ENCODE data around the gene KCNAB2.

Gene KCNAB2

DNA sequence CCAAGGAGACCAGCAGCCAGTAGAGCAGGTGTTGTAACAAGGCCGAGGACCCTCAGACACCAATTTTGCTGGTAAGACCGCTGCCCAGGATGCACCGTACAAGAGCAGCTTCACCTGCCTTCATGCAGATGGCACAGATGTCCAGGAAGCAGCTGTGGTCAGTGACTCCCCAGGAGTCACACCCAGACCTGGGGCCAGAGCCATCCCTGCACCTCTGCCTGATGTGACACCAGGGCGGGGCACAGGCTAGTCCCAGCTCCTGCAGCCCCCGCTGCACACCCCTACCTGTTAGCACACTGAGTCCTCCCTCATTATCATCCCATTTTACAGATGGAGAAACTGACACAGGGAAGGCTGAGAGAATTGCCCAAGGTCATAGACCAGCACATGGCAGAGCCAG lies 16.3 kb upstream of the KCNAB2 start:
- no peak for DNase-seq (ENCODE audit: insufficient read length, low spot score)
- FAIRE-seq: no peak

DNA sequence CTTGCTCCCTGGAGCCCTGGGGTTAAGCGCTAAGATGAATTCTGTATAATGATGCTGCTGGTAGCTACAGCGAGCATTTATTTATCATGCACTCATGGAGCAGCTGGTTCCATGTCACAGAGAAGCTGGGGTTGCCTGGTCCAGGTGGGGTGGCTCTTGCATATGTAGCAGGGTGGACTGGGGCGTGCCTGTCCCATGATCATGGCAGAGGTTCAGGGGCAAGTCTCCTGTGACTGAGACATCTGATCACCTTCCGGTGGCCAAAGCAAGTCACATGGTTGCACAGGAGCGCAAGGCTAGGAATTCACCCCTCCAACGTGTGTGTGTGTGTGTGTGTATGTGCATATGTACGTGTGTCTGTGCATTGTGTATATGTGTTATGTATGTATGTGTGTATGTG lies 15.6 kb upstream of the KCNAB2 start:
- no peak for FAIRE-seq
- no peak for DNase-seq (ENCODE audit: insufficient read length, low spot score)

DNA sequence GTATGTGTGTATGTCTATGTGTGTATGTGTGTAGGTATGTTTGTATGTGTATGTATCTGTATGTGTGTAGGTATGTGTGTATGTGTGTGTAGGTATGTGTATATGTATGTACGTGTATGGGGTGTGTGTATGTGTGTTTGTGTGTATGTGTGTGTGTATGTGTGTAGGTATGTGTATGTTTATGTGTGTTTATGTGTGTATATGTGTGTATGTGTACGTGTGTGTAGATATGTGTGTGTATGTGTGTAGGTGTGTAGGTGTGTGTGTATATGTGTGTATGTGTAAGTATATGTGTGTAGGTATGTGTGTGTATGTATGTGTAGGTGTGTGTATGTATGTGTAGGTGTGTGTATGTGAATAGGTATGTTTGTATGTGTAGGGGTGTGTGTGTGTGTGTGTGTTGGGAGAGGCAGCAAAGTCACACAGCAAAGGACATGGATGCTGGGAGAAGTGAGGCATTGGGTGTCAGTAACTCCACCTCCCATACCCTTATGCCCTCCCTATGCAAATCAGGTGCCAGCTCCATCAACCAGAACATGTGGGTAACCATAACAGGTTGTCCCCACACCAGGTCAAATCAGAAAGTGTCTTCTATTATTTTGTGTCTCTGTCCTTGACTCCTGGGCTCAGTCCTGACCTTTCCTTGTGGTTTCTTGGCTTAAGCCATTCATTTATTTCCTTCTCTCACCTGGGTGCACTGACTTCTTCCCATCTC lies 15.0 kb upstream of the KCNAB2 start:
- FAIRE-seq (no peak), DNase-seq (ENCODE audit: insufficient read length, low spot score) (no peak)

DNA sequence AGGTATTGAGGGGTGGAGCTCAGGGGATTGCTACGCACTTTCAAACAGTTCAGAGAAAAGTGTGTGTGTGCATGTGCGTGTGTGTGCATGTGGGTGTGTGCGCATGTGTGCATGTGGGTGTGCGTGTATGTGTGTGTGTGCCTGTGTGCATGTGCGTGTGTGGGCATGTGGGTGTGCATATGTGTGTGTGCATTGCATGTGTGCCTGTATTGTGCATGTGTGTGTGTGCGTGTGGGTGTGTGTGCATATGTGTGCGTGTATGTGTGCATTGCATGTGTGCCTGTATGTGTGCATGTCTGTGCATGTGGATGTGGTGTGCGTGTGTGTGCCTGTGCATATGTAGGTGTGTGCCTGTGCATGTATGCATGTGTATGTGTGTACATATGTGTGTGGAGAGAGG lies 12.6 kb upstream of the KCNAB2 start:
- DNase-seq (ENCODE audit: insufficient read length, low spot score) (no peak), FAIRE-seq (no peak)

DNA sequence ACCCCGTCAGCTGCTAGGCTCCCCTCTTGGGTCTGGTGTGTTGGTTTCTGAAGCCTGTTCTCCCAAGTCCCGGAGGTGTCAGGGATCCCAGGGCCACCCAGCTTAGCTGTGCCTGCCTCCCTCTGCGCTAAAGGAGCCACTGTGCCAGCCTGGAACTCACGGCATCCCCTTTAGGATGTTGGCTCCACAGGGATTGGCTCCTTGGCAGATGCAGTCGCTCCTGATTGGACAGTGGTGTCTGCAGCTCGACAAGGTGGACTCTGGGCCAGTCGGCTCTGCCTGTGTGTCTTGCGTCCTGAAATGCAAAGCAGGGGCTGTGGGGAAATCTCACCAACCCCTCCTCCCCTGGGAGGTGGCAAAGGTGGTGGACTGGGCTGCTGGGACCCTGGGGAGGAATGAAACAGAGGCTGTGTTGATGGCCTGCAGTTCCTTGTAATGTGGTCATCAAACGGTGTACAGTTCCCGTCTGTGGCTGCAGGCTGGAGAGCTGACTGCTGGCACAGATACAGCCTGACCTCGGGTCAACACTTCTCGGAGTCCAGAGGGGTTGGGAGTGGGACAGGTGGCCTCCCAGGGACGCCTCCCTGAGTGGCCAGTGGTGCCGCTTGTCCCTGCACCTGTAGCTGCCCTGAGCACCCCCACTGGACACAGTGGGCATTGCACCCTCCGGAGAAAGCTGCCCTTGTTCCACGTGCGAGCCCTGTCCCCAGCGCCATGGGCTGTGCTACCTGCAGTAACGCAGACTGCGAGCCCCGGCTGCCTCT lies 11.5 kb upstream of the KCNAB2 start:
- FAIRE-seq: no peak
- no peak for DNase-seq (ENCODE audit: insufficient read length, low spot score)

DNA sequence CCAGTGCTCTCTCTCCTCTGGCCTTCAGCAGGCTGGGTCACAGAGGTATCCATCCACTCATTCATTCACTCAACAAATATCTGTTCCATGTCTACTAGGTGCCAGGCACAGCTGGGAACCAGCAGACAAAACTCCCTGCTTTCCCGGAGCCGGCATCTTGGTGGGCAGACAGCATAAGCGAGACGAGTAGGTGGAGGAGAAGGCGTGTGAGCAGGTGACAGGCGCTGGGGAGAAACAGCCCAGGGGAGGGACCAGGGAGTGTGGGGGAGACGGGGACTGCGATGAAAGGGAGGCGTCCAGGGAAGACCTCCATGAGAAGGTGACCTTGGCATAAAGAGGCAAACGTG lies 11.0 kb upstream of the KCNAB2 start:
- FAIRE-seq: no peak
- no peak for DNase-seq (ENCODE audit: insufficient read length, low spot score)

DNA sequence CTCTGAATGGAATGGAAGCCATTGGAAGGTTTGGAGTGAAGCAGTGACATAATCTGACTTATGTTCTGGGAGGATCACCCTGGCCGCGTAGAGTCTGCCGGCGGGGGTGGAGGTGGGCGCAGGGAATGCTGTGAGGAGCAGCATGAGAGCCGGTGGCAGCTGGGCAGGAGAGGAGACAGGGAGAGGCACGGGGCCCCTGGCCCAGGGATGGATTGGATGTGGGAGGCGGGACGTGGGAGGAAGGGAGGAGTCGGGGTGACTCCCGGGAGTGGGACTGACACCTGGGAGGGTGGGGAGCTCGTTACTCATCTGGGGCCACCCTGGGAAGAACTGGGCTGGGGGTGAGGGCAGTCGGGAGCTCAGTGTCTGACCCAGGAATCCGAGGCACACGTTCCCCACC lies 10.4 kb upstream of the KCNAB2 start:
- DNase-seq (ENCODE audit: insufficient read length, low spot score) (no peak), FAIRE-seq (no peak)

DNA sequence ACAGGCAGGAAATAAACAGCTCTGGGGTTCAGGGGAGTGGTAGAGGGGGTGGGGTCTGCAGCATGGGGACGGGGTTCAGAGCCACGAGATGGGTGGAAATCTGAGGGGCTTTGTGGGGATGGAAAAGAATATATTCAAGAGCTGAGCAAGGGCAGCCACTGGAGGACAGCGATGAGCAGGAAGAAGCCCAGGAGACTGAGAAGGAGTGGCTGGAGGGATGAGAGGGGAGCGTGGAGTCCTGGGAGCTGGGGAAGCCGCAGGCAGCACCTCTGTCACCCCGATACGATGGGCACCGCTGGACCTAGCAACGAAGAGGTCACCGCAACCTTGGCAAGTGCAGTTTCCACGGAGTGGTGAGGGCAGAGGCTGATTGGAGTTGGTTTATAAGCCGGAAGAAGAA lies 10.0 kb upstream of the KCNAB2 start:
- no peak for FAIRE-seq
- no peak for DNase-seq (ENCODE audit: insufficient read length, low spot score)

DNA sequence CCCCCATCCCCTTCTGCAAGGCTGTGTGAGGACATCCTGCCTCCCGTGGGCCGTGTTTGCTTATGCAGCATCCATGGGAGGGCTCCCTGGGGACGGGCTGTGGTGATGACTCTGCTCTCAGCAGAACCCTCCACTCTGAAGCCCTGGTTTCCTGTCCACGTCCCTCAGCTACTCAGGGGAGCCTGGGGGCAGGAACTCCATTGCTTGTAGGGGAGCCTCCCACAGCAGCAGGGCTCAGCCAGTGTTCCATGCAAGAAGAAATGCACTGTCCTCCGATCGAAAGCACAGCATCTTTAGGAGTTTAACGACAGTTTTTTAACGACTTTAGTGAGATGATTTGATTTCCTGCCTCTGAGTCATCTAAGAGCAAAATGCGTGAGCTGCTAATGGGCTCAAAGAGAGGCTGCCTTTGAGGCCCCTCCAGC lies 8.3 kb upstream of the KCNAB2 start:
- FAIRE-seq: peak; percentile 64

DNA sequence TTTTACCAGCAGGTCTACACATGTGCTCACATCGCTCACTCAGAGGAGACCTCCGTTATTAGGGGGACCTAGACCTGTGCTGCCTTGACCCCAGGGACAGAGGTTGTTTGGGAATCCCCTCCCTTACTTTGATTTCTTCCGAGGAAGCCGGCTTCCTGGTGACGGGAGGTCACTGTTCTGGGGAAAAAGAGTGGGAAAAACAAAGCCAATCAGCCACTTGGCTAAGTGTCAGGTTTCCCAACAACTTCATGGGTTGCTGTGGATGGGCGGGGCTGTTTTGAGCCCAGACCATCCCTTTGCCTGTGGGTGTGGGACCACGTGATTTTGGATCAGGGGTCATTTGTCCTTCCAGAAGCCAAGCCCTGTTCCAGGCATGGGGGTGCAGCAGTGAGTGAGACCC lies 7.1 kb upstream of the KCNAB2 start:
- no peak for FAIRE-seq
- DNase-seq (ENCODE audit: insufficient read length, low spot score): no peak

More for the DNA sequence above, 8.3 kb upstream of the KCNAB2 start:
- peak; percentile 69 for DNase-seq (ENCODE audit: insufficient read length, low spot score)

DNA sequence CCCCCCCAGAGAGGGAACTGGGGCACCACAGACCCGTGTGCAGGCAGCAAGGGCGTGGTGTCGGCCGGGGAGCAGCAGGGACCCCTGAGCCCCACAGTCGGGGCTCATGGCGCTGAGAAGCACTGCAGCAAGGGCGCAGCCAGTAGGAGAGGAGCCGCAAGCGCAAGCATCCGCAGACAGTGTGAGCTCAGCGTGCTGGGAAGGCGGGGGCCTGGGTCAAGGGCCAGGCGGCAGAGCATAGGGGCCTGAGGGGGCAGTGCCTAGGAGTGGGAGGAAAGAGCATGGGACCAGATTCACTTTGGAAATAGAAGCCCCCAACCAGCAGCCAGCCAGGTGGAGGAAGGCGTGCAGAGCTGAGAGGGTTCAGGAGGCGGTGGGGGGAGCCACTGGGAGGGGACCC lies 6.7 kb upstream of the KCNAB2 start:
- DNase-seq (ENCODE audit: insufficient read length, low spot score) (no peak), FAIRE-seq (no peak)

DNA sequence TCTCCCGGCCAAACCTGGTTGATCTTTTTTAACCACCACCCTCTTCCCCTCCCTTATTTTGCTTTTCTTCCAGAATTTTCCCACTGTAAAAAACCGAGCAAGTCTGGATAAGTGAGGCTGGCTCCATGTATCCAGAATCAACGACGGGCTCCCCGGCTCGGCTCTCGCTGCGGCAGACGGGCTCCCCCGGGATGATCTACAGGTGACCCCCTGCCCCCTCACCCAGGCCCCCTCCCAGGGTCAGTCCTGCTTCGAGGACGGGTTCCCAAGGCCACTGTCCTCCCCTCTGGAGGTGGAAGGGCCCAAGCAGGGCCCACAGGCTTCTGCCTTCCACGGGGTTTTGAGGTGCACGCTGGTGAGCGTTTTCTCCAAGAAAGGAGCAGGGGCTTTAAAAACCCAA lies 5.2 kb upstream of the KCNAB2 start:
- DNase-seq (ENCODE audit: insufficient read length, low spot score): no peak

DNA sequence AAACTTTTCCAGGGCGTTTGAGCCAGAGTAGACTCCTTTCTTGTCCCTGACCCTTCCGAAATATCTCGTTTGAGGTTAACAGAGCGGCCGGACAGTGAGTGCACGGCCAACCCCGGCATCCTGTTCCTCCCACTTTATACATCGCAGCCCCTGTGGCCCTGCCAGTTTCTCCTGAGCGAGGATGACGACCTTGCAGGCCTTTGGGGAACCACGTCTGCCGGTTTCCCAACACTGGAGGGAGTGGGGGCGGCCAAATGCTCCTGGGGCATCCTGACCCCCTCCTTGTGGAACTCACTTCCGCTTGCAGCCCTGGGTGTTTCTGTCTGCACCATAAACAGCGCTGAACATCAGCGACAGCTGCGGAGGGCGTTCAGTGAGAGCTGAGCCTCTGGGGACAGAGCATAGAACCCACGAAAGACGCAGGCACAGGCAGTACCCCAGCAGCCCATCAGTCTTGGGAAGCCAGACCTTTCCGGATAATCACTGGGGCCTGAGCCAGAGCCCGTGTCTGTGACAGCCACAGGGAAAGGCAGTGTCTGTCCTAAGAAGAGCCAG lies 4.8 kb upstream of the KCNAB2 start:
- FAIRE-seq (no peak), DNase-seq (ENCODE audit: insufficient read length, low spot score) (no peak)

More for the DNA sequence above, 5.2 kb upstream of the KCNAB2 start:
- no peak for FAIRE-seq

DNA sequence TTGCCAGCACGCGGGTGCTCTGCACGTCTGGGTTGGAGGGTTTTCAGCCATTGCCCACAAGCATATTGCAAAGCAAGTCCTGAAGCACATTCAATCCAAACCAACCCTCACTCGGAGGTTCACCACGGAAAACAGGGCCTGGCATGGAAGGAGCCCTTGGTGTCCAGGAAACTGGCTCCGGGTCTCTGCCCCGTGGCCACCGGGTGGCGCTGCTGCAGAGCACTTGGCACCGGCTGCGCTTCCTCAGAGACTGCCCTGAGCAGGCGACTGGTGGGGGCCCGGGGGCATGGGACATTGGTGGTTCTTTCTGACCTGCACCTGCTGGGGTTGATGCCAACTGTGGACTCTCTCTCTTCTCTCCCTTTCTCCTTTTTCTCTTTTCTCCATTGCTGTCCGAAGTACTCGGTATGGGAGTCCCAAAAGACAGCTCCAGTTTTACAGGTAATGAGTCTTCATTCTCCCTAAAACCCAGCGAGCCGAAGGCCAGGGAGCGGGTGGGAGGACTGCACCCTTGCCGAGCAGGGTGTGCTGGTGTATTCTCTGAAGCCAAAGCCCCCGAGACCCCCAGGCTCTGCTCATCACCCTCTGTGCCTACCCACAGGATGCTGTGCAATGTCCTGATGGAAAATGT lies 4.1 kb upstream of the KCNAB2 start:
- no peak for FAIRE-seq
- no peak for DNase-seq (ENCODE audit: insufficient read length, low spot score)

DNA sequence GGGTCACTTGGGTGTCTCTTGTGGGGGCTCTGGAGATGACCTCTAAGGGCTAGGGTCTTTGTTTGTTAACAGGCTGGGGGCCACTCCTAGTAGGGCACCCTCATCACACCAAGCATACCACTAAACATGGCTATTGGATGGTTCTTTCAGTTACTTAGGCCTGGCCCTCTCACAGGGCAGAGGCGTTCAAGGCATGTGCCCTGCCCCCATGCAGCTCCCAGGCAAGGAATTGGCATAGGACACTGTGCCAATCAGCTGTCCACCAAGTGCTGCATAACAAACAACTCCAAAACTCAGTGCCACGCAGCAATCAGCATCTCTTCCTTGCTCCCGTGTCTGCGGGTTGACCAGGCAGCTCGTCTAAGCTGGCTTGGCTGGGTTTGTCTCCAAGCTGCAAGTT lies 2.1 kb upstream of the KCNAB2 start:
- FAIRE-seq (no peak), DNase-seq (ENCODE audit: insufficient read length, low spot score) (no peak)

DNA sequence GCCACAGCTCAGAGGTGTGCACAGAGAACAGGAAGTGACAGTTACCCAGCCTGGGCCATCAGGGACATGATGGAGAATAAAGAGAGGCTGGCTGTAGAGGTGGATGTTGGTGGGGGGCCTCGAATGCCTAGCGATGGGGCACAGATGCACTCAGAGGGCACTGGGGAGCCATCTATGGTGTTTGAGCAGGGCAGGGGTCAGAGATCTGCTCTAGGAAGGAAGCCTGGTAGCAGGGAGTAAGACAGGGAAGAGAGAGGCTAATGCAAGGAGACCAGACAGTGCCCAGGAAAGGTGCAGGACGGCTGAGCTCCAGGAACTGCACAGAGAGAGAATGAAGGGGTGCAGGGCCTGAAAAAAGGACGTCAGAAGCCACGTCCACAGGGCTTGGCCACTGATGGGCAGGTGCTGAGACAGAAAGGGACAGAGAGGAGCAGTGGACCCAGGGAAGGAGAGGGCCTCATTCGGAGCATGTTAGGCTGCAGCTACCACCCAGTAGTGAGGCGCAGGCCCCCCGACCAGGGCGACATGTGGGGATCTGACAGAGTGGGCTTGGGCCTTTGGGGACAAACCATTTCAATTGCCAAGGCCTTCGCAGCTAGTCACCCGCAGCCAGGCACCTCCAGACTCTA lies 1.1 kb upstream of the KCNAB2 start:
- DNase-seq (ENCODE audit: insufficient read length, low spot score) (no peak), FAIRE-seq (no peak)

DNA sequence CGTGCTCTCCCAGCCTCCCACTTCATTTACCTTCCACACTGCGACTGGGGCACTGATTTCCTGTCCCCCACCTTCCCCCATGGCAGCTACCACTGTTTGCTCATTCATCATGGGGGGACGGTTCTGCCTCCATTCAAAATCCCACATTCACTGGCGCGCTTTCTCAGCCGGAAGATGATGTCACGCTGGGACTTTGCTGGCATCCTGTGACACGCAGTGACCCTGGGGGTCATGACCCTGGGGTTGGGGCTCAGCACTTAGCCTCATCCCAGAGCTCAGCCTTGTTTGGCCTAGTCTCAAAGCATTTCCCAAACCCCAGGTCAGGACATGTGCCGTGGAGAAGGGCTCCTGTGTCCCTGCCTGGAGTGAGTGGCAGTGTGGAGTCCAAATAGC lies 582 bp upstream of the KCNAB2 start:
- DNase-seq (ENCODE audit: insufficient read length, low spot score) (no peak), FAIRE-seq (no peak)

DNA sequence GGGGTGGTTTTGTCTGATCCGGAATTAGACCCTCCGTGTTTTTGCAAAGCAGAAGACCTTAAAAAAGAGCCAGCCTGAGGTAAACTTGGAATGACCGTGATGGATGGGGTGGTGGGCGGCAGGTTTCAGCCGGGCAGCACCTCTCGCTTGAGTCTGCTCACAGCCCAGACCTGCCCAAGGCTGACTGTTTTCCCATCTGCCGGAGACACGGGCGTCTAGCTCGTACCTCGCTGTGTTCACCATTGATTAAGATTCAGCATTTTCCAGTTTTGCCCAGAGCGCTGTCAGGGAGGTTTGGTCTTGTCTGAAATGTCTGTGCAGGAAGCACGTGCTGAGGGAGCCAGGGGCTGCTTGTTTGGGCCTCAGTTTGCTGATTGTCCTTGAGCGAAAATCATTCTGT lies 591 bp downstream of the KCNAB2 start:
- FAIRE-seq: no peak
- DNase-seq (ENCODE audit: insufficient read length, low spot score): no peak

DNA sequence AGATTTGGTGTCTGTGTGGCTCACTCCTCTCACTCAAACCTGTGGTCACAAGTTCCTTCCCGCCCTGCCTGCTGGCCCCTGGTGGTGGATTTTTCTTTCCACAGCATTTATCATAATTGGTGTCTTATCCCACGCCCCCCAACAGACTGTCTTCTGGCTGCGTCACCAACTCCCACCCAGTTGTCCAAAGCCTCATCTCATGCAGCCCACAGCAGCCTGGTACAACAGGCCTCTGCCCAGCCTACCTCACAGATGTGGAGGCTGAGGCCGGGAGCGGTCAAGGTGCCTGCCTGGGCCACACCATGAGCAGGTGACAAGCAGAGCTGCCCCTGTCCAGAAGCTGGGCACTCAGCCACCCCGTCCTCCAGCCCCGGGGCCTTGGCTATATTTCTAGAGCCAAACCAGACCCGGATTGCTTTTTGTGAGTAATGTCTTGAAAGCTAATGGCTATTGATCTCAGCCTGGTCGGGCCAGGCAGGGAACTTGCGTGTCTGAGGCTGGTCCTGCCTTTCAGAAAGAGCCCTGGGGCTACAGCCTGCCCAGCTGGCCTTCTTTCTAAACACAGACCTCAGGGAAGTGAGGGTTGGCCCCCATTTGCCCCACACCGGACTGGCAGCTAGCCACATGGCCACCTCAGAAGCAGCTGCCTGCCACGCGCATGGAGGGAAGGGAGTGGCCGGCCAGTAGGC lies 2.6 kb downstream of the KCNAB2 start:
- DNase-seq (ENCODE audit: insufficient read length, low spot score): no peak
- FAIRE-seq: no peak

DNA sequence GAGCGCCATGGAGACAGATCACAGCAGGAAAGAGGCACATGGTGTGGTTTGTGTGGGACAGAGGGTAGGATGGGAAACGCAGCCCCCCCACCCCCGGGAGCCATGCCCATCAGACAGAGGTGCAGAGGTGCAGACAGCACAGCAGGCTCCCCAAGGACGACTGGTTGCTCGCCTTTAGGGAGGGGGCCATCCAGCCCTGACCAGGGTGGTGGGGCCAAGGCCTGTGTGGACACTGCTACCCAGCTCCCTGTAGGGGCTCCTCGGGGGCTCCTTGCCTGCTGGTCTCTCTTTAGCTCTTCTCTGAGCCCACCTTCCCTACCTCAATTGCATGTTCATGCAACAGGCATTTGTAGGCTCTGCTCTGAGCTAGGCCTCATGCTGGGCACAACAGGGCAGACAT lies 3.7 kb downstream of the KCNAB2 start:
- DNase-seq (ENCODE audit: insufficient read length, low spot score) (no peak), FAIRE-seq (no peak)

DNA sequence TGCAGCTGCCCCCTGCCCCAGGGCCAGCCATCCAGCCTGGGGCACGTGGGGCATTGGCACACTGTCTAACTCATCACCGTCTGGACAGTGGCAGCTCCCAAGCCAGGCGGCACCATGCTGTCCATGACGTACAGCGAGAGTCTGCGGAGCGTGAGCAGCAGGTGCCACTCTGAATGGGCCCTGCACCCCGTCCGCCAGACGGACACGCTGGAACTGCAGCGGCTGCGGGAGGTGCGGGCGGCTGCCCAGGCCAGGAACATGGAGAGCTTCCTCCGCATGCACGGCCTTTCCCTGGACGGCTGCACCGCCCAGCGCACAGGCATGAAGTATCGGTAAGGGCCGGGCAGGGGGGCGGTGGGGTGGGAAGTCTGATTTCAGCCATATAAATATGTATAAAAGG lies 5.7 kb downstream of the KCNAB2 start:
- FAIRE-seq: no peak
- DNase-seq (ENCODE audit: insufficient read length, low spot score): no peak
